T-helper 1 cell treated with Interleukin-12 subunit alpha and Interleukin-12 subunit beta and Interleukin-4 antibody, amounts not matched to agents 30 ng/mL and 1 ng/mL, for 36 hours (primary cell): ENCODE data around the gene STK26. TPM values are rescaled to one million over a fixed set of nuclear protein-coding genes. Genes with fewer than 3 reads are reported as not detected.

Source experiments
- intact Hi-C: fragments of 100-400 bp; cut with micrococcal nuclease; formaldehyde crosslinking; loops from one replicate; pipeline ENCODE4 v1.15.1; 2024
- total RNA-seq: library from RNA; stranded (reverse); gene quantifications from 2 replicates; pipeline ENCODE4 v1.2.3, GENCODE V29; 2022

Gene STK26
- total RNA-seq, 1 donor from 2014 or later = 36.5 TPM

GRCh38 chrX:132092439-132093065 lies 69.5 kb downstream of the STK26 start:
- intact Hi-C loops = loop anchor here (1.0 to 10.0 kb wide), 5 partner anchors 127 to 540 kb away; partner anchors contain the start of genes MBNL3 and RAP2C

- intact Hi-C loops = loop anchor here (5.0 to 10.0 kb wide), 3 partner anchors 251 to 539 kb away; partner anchors contain the start of gene MBNL3
Measured at GRCh38 chrX:132093239-132093860, 70.2 kb downstream of the STK26 start.

- intact Hi-C loops = loop anchor here (5.0 to 10.0 kb wide), 3 partner anchors 252 to 538 kb away; partner anchors contain the start of gene MBNL3
Measured at GRCh38 chrX:132094164-132094563, 71.1 kb downstream of the STK26 start.

GRCh38 chrX:132098704-132099103 lies 75.6 kb downstream of the STK26 start:
- intact Hi-C loops = loop anchor here (10.0 kb wide), 1 partner anchor 386 kb away; the partner anchor contains the start of gene MBNL3

- intact Hi-C loops = no loop called here
Measured at GRCh38 chrX:132101206-132101605, 78.1 kb downstream of the STK26 start.

GRCh38 chrX:132101799-132102198 lies 78.7 kb downstream of the STK26 start:
- intact Hi-C loops = no loop called here

GRCh38 chrX:132107291-132107690 lies 84.2 kb downstream of the STK26 start:
- intact Hi-C loops = no loop called here

- intact Hi-C loops = no loop called here
Measured at GRCh38 chrX:132114607-132115006, 91.5 kb downstream of the STK26 start.

GRCh38 chrX:132115792-132116191 lies 92.7 kb downstream of the STK26 start:
- intact Hi-C loops = no loop called here

- intact Hi-C loops = no loop called here
Measured at GRCh38 chrX:132118358-132118757, 95.3 kb downstream of the STK26 start.

GRCh38 chrX:132119283-132119682 lies 96.2 kb downstream of the STK26 start:
- intact Hi-C loops = no loop called here

GRCh38 chrX:132119821-132120515 lies 96.9 kb downstream of the STK26 start:
- intact Hi-C loops = no loop called here

- intact Hi-C loops = no loop called here
Measured at GRCh38 chrX:132120913-132121312, 97.8 kb downstream of the STK26 start.

Other genes starting within 250 kb of the STK26 start
- not detected in 2 replicates for gene FRMD7, start 104.7 kb downstream of the STK26 start, total RNA-seq
- 36.1 and 37.1 TPM in 2 replicates for gene RAP2C, start 196.1 kb downstream of the STK26 start, total RNA-seq